Measurements from ENCODE around the gene ODC1. TPM values are rescaled to one million over a fixed set of nuclear protein-coding genes. Genes with fewer than 3 reads are reported as not detected.

Gene ODC1
- total RNA-seq, 1 donor from 2014 or later: 119 TPM

- Mint-ChIP-seq H3K27me3 (ENCODE audit: low read depth, unreplicated experiment) (peaks cover 31% of the 10 kb centered on the region), H3K4me3 (ENCODE audit: unreplicated experiment) (no peak overlapping the region), H3K27ac (ENCODE audit: unreplicated experiment) (no peak overlapping the region), H3K9me3 (ENCODE audit: unreplicated experiment) (peaks cover 15% of the 10 kb centered on the region), H3K4me1 (ENCODE audit: low read depth, unreplicated experiment) (peaks cover 12% of the 10 kb centered on the region), H3K36me3 (ENCODE audit: low read depth, unreplicated experiment) (peaks cover 4% of the 10 kb centered on the region)
- no peaks in the 10 kb centered on the region for H3K27me3 ChIP-seq (ENCODE audit: insufficient read depth, low read length)
- H3K4me3 ChIP-seq (ENCODE audit: insufficient read depth, low read depth, low read length): peak overlapping the region; percentile 4
- H3K4me2 ChIP-seq (ENCODE audit: low read length): peak overlapping the region; percentile 59
- H2AFZ ChIP-seq (ENCODE audit: low read depth, low read length): no peak overlapping the region
- H3K9me3 ChIP-seq (ENCODE audit: insufficient read depth, low read depth, low read length): no peaks in the 10 kb centered on the region
- no peaks in the 10 kb centered on the region for H4K20me1 ChIP-seq (ENCODE audit: insufficient read depth, low read length)
- H3K36me3 ChIP-seq (ENCODE audit: insufficient read depth, low read length): no peaks in the 10 kb centered on the region
- DNase-seq (ENCODE audit: low read depth) (peak; percentile 87), FAIRE-seq (no peak)
- peaks cover 18% of the 10 kb centered on the region for H3K4me1 ChIP-seq (ENCODE audit: insufficient read depth, low read length)
- no peaks in the 10 kb centered on the region for H3K79me2 ChIP-seq (ENCODE audit: insufficient read depth, low read length)
- no peak overlapping the region for H3K27ac ChIP-seq (ENCODE audit: low read depth, low read length)
- TF ChIP-seq CTCF (IDR thresholded peaks at IDR 0.05; ENCODE audit: insufficient read depth, low read depth, low read length) (no peak), EZH2 (IDR thresholded peaks at IDR 0.05; ENCODE audit: insufficient read depth, low read length) (no peak)
- peak overlapping the region; percentile 38 for H3K9ac ChIP-seq (ENCODE audit: low read length)
Observed at GRCh38 chr2:10493634-10494281, 45.6 kb upstream of the ODC1 start.

GRCh38 chr2:10493075-10493633 lies 45.0 kb upstream of the ODC1 start:
- no peak overlapping the region for H3K4me3 ChIP-seq (ENCODE audit: insufficient read depth, low read depth, low read length)
- no peaks in the 10 kb centered on the region for H3K36me3 ChIP-seq (ENCODE audit: insufficient read depth, low read length)
- peaks cover 6% of the 10 kb centered on the region for H3K36me3 Mint-ChIP-seq (ENCODE audit: low read depth, unreplicated experiment)
- H3K9ac ChIP-seq (ENCODE audit: low read length): peak overlapping the region; percentile 25
- DNase-seq (ENCODE audit: low read depth): no peak
- no peak overlapping the region for H3K27ac Mint-ChIP-seq (ENCODE audit: unreplicated experiment)
- no peaks in the 10 kb centered on the region for H4K20me1 ChIP-seq (ENCODE audit: insufficient read depth, low read length)
- H3K9me3 ChIP-seq (ENCODE audit: insufficient read depth, low read depth, low read length): no peaks in the 10 kb centered on the region
- peak overlapping the region; percentile 59 for H3K4me2 ChIP-seq (ENCODE audit: low read length)
- H3K27me3 ChIP-seq (ENCODE audit: insufficient read depth, low read length): no peaks in the 10 kb centered on the region
- no peaks in the 10 kb centered on the region for H3K79me2 ChIP-seq (ENCODE audit: insufficient read depth, low read length)
- peaks cover 8% of the 10 kb centered on the region for H3K4me1 Mint-ChIP-seq (ENCODE audit: low read depth, unreplicated experiment)
- H3K4me1 ChIP-seq (ENCODE audit: insufficient read depth, low read length): peaks cover 18% of the 10 kb centered on the region
- no peak for TF ChIP-seq CTCF (IDR thresholded peaks at IDR 0.05; ENCODE audit: insufficient read depth, low read depth, low read length)
- no peak for TF ChIP-seq EZH2 (IDR thresholded peaks at IDR 0.05; ENCODE audit: insufficient read depth, low read length)
- peaks cover 35% of the 10 kb centered on the region for H3K27me3 Mint-ChIP-seq (ENCODE audit: low read depth, unreplicated experiment)
- FAIRE-seq: no peak
- H2AFZ ChIP-seq (ENCODE audit: low read depth, low read length): no peak overlapping the region
- H3K9me3 Mint-ChIP-seq (ENCODE audit: unreplicated experiment): peaks cover 14% of the 10 kb centered on the region
- no peak overlapping the region for H3K27ac ChIP-seq (ENCODE audit: low read depth, low read length)
- no peak overlapping the region for H3K4me3 Mint-ChIP-seq (ENCODE audit: unreplicated experiment)

- no peak overlapping the region for H3K9ac ChIP-seq (ENCODE audit: low read length)
- H3K4me1 ChIP-seq (ENCODE audit: insufficient read depth, low read length): peaks cover 16% of the 10 kb centered on the region
- no peaks in the 10 kb centered on the region for H3K36me3 ChIP-seq (ENCODE audit: insufficient read depth, low read length)
- H3K4me1 Mint-ChIP-seq (ENCODE audit: low read depth, unreplicated experiment): peaks cover 6% of the 10 kb centered on the region
- no peak overlapping the region for H2AFZ ChIP-seq (ENCODE audit: low read depth, low read length)
- DNase-seq (ENCODE audit: low read depth) (no peak), FAIRE-seq (no peak)
- H3K27me3 Mint-ChIP-seq (ENCODE audit: low read depth, unreplicated experiment): peaks cover 27% of the 10 kb centered on the region
- no peaks in the 10 kb centered on the region for H3K9me3 ChIP-seq (ENCODE audit: insufficient read depth, low read depth, low read length)
- H3K9me3 Mint-ChIP-seq (ENCODE audit: unreplicated experiment): peaks cover 12% of the 10 kb centered on the region
- peaks cover 7% of the 10 kb centered on the region for H3K27me3 ChIP-seq (ENCODE audit: insufficient read depth, low read length)
- H3K4me2 ChIP-seq (ENCODE audit: low read length): no peak overlapping the region
- TF ChIP-seq EZH2 (IDR thresholded peaks at IDR 0.05; ENCODE audit: insufficient read depth, low read length): no peak
- TF ChIP-seq CTCF (IDR thresholded peaks at IDR 0.05; ENCODE audit: insufficient read depth, low read depth, low read length): no peak
- H3K4me3 ChIP-seq (ENCODE audit: insufficient read depth, low read depth, low read length): no peak overlapping the region
- no peak overlapping the region for H3K4me3 Mint-ChIP-seq (ENCODE audit: unreplicated experiment)
- H3K27ac ChIP-seq (ENCODE audit: low read depth, low read length): no peak overlapping the region
- peaks cover 6% of the 10 kb centered on the region for H3K36me3 Mint-ChIP-seq (ENCODE audit: low read depth, unreplicated experiment)
- no peak overlapping the region for H3K27ac Mint-ChIP-seq (ENCODE audit: unreplicated experiment)
- H4K20me1 ChIP-seq (ENCODE audit: insufficient read depth, low read length): no peaks in the 10 kb centered on the region
- H3K79me2 ChIP-seq (ENCODE audit: insufficient read depth, low read length): no peaks in the 10 kb centered on the region
Observed at GRCh38 chr2:10490806-10491291, 42.7 kb upstream of the ODC1 start.

All from astrocyte (in vitro differentiated cells and primary cell).